T-helper 1 cell treated with Interleukin-12 subunit alpha and Interleukin-12 subunit beta and Interleukin-4 antibody, amounts not matched to agents 30 ng/mL and 1 ng/mL, for 36 hours (primary cell): Measurements from ENCODE around the gene CLIP4. TPM values are rescaled to one million over a fixed set of nuclear protein-coding genes. Genes with fewer than 3 reads are reported as not detected.

Experiments used
- total RNA-seq: library from RNA; stranded (reverse); gene quantifications from 2 replicates; pipeline ENCODE4 v1.2.3, GENCODE V29; 2022

Gene CLIP4
- total RNA-seq, 1 donor from 2014 or later: 29.4 TPM

Other genes starting within 250 kb of the CLIP4 start
- gene TRMT61B, start 245.1 kb upstream of the CLIP4 start, total RNA-seq: 14.9 and 17.5 TPM in 2 replicates
- gene WDR43, start 220.7 kb upstream of the CLIP4 start, total RNA-seq: 90.2 and 92.5 TPM in 2 replicates
- gene TOGARAM2, start 134.1 kb upstream of the CLIP4 start, total RNA-seq: 4.3 and 6.4 TPM in 2 replicates
- not detected in 2 replicates for gene PCARE, start 40.9 kb upstream of the CLIP4 start, total RNA-seq